Measurements from ENCODE around the gene FCHSD1.

FCHSD1 gene

GRCh38 chr5:141650851-141651727 is at the start of gene FCHSD1:
TSS of gene FCHSD1 (minus strand) at chr5:141651418. CDS start at chr5:141651368, 50 bp downstream.
- DNase-seq: peak; percentile 96

DNA sequence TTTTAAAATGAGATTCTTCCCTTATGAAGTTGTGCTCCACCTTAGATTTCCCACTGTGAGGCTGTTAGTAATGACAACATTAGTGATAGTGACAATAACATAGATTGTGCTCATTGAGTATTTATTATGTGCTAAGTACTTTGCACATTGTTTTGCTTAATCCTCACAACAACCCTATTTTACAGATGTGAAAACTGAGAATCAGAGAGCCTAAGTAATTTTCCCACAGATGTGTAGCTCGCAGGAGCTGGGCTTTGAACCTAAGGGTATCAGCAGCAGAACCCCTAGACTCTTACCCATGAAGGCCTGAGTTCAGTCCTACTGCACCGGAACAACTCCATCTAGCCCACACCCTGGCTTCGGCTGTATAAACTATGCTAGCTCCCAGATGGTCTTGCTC is 46.4 kb upstream of the FCHSD1 start:
- DNase-seq: no peak

DNA sequence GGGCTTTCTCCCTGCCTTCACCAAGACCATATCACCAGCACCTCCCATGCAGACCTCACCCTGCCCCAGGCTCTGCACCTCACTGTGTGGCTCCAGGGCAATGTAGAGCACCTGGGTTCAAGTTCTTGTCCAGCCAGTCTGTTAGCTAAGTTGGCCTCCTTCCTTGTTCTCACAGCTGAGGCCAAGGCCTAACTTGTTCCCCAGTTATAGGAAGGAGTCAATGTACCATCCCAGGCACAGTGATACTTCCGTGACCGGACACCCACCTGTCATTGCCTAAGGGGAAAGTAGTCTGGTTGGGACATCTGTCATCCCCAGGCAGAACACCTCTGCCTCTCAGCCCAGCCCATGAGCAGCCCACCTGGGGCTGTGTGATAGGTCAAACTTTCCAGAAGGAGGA is 45.2 kb upstream of the FCHSD1 start:
- DNase-seq: no peak

DNA sequence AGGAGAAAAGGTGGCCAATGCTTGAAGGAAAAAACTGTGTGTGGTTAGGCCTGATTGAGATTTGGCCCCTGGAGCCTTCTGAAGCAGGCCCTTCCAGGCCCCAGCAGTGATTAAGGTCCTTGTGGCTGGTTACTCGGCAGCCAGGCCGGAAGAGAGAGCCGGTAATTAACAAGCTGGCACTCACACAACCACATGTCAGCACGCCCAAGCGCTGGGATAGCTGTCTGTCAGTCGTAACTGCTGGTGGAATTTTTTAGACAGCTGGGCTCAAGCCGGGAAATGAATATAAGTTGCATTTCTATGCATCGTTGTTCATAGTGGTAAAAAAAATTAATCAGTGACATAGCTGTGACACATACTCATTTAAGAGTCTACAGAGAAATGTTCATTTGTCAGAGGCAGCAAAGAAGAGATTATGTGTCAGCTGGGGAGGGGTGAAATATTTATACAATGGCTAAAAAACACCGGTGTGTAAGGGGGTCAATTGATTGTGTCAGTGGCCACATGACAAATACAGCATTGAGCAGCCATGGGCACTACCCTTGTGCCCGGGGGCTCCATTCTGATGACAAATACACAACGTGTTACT is 44.5 kb upstream of the FCHSD1 start:
- DNase-seq: no peak

DNA sequence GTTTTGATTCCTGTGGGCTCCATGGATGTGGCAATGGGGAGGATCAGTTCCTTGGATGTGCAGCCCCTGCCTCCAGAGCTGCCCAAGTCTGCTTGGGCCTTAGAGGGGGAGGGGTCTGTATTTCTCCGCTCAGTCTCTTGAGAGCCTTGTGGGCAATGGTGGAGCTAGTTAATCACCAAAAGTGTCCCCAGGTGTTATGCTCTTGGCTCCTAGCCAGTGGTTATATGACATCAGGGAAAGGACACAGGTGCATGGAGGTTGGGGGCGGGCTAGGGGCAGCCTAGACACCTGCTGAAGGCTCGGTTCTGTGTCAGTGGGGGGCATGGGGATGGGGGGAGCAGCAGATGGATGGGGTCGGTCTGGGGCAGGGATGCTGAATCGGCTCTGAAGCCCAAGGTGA is 43.3 kb upstream of the FCHSD1 start:
- no peak for DNase-seq

DNA sequence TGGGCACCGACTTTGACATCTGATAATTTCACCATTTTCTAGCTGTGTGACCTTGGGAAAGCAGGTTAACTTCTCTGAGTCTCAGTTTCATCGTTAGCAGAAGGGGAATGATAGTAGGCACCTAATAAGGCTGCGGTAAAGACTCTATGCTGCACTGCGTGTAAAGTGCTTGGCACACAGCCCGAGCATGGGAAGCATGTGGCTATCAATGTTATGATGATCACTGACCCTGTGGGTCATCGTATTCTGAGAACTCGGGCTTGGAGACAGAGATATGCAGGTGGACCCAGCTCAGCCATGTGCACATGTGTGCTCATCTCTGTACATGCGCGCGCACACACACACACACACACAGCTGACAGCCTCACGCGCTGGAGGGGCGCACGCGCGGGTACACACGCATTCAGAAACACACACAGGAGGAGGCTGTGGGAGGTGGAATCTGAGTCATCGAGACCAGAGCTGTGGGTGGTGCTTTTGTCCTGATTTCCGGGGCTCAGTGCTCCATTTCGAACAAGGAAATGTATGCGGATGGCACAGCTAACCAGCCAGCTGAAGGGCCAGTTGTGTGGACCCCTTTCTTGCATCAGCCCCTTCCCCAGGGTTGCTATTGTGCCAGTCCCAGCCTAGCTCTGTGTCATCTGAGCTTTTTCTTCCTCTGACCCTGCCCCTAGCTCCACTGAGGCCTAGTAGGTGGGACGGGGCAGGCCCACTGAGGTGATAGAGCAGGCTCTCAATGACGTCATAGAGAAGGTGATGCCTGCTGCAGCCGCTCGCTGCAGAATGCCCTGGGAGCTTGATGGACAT is 41.9 kb upstream of the FCHSD1 start:
- DNase-seq: peak; percentile 82

DNA sequence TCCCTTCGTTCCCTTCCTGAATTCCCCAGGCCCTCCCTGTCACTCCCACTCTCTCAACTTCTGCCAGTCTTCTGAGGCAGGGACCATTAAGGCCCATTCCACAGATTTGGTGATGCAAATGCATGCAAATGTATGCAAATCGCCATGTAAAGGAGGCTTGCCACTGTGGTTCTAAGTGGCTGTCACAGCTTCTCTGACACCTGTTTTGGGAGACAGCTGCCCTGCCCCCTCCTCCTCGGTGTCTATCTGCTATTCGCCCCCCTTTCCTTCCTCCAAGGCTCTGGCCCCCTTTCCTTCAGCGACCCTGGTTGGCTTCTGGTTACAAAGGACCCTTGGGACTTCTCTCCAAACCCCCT is 41.3 kb upstream of the FCHSD1 start:
- no peak for DNase-seq

DNA sequence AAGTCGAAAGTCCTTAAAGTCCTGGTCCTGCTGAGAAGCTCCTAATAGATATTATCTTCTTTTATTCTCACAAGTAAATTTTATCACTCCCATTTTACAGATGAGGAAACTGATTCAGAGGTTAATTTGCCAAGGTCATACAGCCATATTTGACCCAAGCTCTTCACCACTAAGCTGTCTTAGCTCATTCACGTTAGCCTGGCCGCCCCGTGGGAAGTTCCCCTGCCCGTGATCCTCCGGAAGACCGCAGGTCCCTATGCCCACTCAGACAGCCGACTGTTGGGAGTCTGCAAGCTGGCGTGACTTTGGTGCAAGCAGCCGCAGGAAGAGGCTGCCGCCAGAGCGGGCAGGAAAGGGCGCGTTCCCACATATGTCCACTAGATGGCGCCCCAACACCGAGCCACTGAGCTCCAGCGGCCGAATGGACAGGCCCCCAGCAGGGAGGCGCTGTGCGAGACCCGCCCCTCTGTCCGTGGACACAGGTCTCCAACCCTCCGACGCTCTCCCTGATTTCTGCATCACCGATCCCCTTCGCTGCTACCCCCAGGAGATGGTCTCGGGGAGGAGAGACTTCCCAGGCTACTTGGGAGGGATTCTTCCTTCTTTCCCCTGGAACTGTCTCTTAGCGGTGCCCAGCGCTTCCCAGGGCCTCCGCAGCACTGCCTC is 40.8 kb upstream of the FCHSD1 start:
- DNase-seq: peak; percentile 98

DNA sequence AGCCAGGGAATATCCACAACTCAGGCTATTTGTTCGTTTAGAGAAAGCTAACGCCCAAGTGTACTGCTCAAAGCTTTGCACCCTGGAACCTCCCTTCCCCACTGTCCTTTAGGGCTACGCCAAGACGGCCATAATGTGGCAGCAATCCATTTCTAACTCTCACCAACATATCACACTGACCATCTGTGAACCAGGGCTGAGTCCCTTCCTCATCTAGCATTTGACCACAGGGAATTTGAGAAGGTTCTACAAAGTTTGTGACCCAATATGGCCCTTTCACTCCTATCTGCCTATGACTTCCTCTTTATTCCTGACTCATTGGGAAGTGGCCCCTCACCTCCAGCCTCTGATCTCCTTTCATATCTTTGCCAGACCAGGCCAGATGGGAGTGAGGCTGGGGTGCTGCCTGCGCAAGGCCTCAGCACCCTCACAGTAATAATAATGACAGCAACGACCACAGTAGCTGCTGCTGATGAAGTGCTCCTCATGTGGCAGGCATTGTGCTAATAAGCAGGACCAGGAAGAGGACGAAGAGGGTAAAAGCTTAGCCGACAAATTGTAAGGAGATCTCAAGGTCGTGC is 40.2 kb upstream of the FCHSD1 start:
- no peak for DNase-seq

DNA sequence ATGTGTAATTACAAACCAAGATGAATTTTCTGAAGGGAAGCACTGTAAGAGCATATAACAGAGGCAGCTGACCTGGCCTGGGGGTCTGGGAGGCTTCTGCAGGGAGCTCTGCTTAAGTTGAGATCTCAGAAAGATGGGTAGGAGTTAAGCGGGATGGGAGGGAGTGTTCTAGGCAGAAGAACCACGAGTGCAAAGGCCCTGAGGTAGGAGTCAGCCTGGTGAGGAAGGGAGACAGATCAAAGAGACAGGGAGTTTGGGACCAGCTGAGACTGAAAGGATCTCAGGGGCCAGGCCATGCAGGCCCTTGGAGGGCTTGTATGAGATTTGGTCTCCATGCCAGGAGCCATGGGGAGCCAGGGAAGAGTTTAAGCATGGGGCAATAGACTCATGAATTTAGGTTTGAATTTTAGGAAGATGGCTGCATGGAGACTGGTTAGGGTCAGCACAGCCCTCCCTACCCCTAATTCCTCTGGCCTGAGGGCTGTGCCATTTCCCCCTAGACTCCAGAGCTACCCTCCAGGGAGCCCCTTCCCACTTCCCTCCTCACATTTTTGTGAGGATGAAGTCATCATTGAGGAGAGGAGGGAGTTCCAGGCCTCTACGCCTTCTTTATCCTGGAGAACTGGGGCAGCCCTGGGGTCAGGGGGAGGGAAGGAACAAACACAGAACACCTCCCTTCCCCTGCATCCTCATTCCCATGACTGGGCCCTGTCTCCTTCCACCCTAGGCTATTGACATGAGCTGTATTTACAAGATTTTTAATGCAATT is 35.6 kb upstream of the FCHSD1 start:
- no peak for DNase-seq

DNA sequence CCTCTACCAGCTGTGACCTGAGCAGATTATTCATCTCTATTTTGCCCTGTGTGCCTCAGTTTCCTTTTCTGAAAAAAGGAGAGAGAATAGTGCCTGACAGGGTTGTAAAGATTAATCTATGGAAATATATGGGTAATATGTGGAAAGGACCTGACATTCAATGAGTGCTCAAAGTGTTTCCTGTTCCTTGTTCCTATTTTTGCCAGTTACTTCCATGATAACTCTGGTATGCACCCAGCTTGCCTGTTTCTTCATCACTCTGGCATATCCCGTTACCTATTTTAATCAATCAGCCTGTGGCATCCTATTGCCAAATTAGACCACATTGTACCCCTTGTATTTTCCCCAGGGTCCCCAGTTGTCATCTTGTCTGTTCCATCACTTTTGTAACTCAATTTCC is 34.4 kb upstream of the FCHSD1 start:
- DNase-seq: no peak

DNA sequence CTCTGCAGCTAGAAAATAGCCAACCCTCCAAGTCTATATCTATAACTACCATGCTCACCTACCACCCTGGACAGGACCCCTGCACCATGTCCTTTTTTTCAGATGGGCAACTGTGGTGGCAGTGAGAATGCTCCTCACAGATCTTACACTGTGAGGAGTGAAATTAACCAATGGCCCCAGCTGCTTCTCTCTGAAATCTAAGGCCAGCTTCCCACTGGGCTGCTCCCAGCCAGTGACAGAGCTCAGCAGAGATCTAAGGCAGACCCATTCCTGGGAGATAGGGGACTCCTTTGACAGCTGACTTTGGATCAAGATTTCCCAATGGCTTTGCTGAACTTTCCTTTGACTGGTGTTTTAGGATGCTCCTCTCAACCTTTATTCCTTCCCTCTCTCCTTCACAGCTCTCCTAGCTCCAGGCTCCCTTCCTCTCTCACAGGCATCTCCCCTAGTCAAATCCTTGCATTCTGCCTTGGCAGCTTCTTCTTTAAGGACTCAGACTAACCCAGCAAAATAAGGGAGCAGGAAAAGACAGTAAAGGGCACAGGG is 32.5 kb upstream of the FCHSD1 start:
- DNase-seq: no peak

DNA sequence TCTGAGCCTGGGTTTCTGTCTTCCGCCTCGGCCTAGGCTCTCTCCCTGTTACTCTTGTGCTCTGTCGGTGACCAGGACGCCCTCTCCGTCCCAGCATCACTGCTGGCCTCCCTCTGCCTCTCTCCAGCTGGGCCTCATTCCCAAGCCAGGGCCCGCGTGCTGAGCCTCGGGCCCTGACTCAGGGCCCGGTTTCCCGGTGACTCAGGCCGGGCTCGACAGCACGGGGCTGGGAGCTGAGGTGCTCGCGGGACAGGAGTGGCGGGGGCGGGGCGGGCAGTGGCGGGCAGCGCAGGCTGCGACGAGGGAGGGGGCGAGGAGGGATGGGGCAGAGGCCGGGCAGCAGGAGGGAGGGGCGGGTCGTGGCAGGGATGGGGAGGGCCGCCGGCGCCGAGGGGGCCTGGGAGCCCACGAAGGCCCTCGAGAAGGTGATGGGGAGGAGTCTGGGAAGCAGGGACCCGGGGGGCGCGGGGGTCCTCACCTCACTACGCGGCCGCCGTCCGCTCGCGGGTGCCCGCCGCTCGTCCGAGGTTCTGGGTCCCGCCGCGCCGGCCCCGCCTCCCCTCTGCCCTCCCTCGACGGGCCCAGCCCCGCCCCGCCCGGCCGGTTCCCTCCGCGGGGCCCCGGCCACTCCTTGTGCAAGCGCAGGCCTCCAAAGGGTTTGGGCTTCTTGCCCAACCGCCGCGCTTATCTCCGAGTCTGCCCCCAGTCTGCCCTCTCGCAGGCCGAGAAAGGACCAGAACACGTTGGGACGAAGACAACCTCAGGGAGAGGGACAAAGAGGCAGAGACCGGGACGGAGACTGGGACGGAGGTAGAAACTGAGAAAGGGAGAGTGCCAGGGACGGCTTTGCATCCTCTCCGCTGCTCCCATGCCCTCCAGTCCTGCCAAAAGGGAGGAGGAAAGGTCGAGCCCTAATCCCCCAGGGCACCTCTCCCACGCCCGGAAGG is 30.8 kb upstream of the FCHSD1 start, which contains the start of gene ARAP3:
TSS of gene ARAP3 (minus strand) at position 536 of the 947 bp plus-strand sequence. CDS start 1,744 bp downstream, outside the sequence.
- DNase-seq: peak; percentile 72

GRCh38 chr5:141681295-141681694 is 30.1 kb upstream of the FCHSD1 start:
- DNase-seq: no peak

GRCh38 chr5:141680751-141681201 is 29.6 kb upstream of the FCHSD1 start:
- DNase-seq: no peak

GRCh38 chr5:141680178-141680577 is 29.0 kb upstream of the FCHSD1 start:
- DNase-seq: no peak

DNA sequence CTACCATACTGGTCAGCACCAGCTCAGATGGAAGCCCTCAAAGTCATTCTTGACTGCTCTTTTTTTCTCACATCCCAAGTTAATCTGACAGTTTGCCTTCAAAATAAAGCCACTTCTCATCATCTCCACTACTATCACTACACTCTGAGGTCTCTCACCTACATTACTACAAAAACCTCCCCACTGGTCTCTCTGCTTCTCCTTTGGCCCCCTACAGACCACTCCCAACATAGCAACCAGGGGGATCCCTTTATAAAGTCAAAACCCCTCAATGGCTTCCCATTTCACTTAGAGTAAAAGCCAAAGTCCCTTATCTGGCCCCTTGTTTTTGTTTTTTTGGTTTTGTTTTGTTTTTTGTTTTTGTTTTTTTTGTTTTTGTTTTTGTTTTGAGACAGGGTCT is 26.2 kb upstream of the FCHSD1 start:
- DNase-seq: no peak

- DNase-seq: no peak
Measured at GRCh38 chr5:141675672-141676071, 24.5 kb upstream of the FCHSD1 start.

DNA sequence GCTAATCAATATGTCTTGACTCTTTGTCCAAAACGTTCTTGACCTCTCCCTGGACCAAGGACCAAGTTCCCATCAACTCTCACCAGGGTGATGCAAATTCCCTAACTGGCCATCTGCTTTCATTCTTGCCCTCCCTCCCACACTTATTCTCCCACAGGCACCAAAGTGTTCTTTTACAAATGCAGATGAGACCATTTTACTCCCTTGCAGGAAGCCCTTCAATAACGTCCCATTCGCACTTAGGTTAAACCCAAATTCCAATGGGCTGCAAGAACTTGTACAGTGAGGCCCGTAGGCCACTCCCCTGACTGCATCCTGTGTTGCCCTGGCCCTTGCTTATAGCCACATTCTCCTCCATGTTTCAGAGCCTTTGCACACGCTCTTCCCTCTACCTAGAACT is 23.5 kb upstream of the FCHSD1 start:
- DNase-seq: no peak

Measured in activated CD8-positive, alpha-beta memory T cell treated with anti-CD3 and anti-CD28 coated beads, Interleukin-2, amount 50 U/mL, for 48 hours (primary cell).